ENCODE results near the gene NTNG1. TPM values are rescaled to one million over a fixed set of nuclear protein-coding genes. Genes with fewer than 3 reads are reported as not detected.
A peak's percentile ranks its signal among the peaks of the same experiment; 100 is the strongest.

The NTNG1 gene
- total RNA-seq, 1 donor from 2014 or later, result 0.79 TPM

GRCh38 chr1:107169615-107170014 is 28.8 kb downstream of the NTNG1 start:
- Histone ChIP-seq H4K20me1 (ENCODE audit: low read depth) (no peaks in the 10 kb centered on the region), H3F3A (ENCODE audit: low read depth) (no peaks in the 10 kb centered on the region), H3K4me3 (no peak overlapping the region), H3K4me1 (peaks cover 6% of the 10 kb centered on the region), H3K4me2 (no peak overlapping the region), H3K27ac (no peak overlapping the region), H3K9me3 (ENCODE audit: low read depth) (no peaks in the 10 kb centered on the region), H2AFZ (replicated peaks) (no peak overlapping the region), H3K79me2 (ENCODE audit: low read depth) (no peaks in the 10 kb centered on the region), H3K27me3 (no peaks in the 10 kb centered on the region), H3K36me3 (no peaks in the 10 kb centered on the region), H3K9ac (no peak overlapping the region)
- no peaks in the 10 kb centered on the region for H3K9me3 Mint-ChIP-seq
- DNase-seq (ENCODE audit: low spot score), result no peak
- no peak overlapping the region for H3K27ac Mint-ChIP-seq
- no peak for TF ChIP-seq EZH2phosphoT487 (IDR thresholded peaks at IDR 0.05)
- TF ChIP-seq EZH2 (IDR thresholded peaks at IDR 0.05), result no peak
- TF ChIP-seq CTCF (IDR thresholded peaks at IDR 0.05), result no peak
- peaks cover 10% of the 10 kb centered on the region for H3K4me1 Mint-ChIP-seq
- no peaks in the 10 kb centered on the region for H3K36me3 Mint-ChIP-seq
- H3K4me3 Mint-ChIP-seq, result no peak overlapping the region
- H3K27me3 Mint-ChIP-seq (ENCODE audit: insufficient read depth, low read depth), result no peaks in the 10 kb centered on the region

- Histone ChIP-seq H3F3A (ENCODE audit: low read depth) (no peaks in the 10 kb centered on the region), H3K27me3 (no peaks in the 10 kb centered on the region), H3K36me3 (no peaks in the 10 kb centered on the region), H3K9ac (no peak overlapping the region), H3K4me2 (no peak overlapping the region), H2AFZ (replicated peaks) (no peak overlapping the region), H3K27ac (no peak overlapping the region), H4K20me1 (ENCODE audit: low read depth) (no peaks in the 10 kb centered on the region), H3K9me3 (ENCODE audit: low read depth) (no peaks in the 10 kb centered on the region), H3K79me2 (ENCODE audit: low read depth) (no peaks in the 10 kb centered on the region), H3K4me3 (no peak overlapping the region), H3K4me1 (peaks cover 6% of the 10 kb centered on the region)
- Mint-ChIP-seq H3K27me3 (ENCODE audit: insufficient read depth, low read depth) (no peaks in the 10 kb centered on the region), H3K9me3 (no peaks in the 10 kb centered on the region), H3K4me3 (no peak overlapping the region), H3K27ac (no peak overlapping the region), H3K36me3 (no peaks in the 10 kb centered on the region), H3K4me1 (peaks cover 19% of the 10 kb centered on the region)
- peak; percentile 3 for DNase-seq (ENCODE audit: low spot score)
- no peak for TF ChIP-seq EZH2phosphoT487 (IDR thresholded peaks at IDR 0.05)
- no peak for TF ChIP-seq EZH2 (IDR thresholded peaks at IDR 0.05)
- no peak for TF ChIP-seq CTCF (IDR thresholded peaks at IDR 0.05)
These were observed 30.5 kb downstream of the NTNG1 start for GRCh38 chr1:107171333-107171732.

GRCh38 chr1:107172450-107173170 is 31.8 kb downstream of the NTNG1 start:
- Mint-ChIP-seq H3K27ac (no peak overlapping the region), H3K27me3 (ENCODE audit: insufficient read depth, low read depth) (no peaks in the 10 kb centered on the region), H3K9me3 (no peaks in the 10 kb centered on the region), H3K36me3 (no peaks in the 10 kb centered on the region), H3K4me3 (no peak overlapping the region), H3K4me1 (peaks cover 19% of the 10 kb centered on the region)
- H3K79me2 ChIP-seq (ENCODE audit: low read depth), result no peaks in the 10 kb centered on the region
- no peak overlapping the region for H3K9ac ChIP-seq
- H4K20me1 ChIP-seq (ENCODE audit: low read depth), result no peaks in the 10 kb centered on the region
- H3K4me2 ChIP-seq, result no peak overlapping the region
- H3K9me3 ChIP-seq (ENCODE audit: low read depth), result no peaks in the 10 kb centered on the region
- H3K4me3 ChIP-seq, result no peak overlapping the region
- DNase-seq (ENCODE audit: low spot score), result no peak
- H3K27me3 ChIP-seq, result no peaks in the 10 kb centered on the region
- H3K27ac ChIP-seq, result no peak overlapping the region
- H3K4me1 ChIP-seq, result peaks cover 6% of the 10 kb centered on the region
- H3K36me3 ChIP-seq, result no peaks in the 10 kb centered on the region
- H3F3A ChIP-seq (ENCODE audit: low read depth), result no peaks in the 10 kb centered on the region
- no peak overlapping the region for H2AFZ ChIP-seq (replicated peaks)
- TF ChIP-seq EZH2phosphoT487 (IDR thresholded peaks at IDR 0.05), result no peak
- no peak for TF ChIP-seq CTCF (IDR thresholded peaks at IDR 0.05)
- no peak for TF ChIP-seq EZH2 (IDR thresholded peaks at IDR 0.05)

All from neural progenitor cell (in vitro differentiated cells).